ENCODE measurements around the gene OR51M1. TPM values are rescaled to one million over a fixed set of nuclear protein-coding genes. Genes with fewer than 3 reads are reported as not detected.
A peak's percentile ranks its signal among the peaks of the same experiment; 100 is the strongest.

The OR51M1 gene
- total and polyA plus RNA-seq, 9 of the 15 experiments (the other 6 are each of a cell fraction or from before 2014, with no cell fraction given): 0.01 to 0.18 (median 0.04) TPM; not detected in 6

- TF ChIP-seq, protein P1, sequence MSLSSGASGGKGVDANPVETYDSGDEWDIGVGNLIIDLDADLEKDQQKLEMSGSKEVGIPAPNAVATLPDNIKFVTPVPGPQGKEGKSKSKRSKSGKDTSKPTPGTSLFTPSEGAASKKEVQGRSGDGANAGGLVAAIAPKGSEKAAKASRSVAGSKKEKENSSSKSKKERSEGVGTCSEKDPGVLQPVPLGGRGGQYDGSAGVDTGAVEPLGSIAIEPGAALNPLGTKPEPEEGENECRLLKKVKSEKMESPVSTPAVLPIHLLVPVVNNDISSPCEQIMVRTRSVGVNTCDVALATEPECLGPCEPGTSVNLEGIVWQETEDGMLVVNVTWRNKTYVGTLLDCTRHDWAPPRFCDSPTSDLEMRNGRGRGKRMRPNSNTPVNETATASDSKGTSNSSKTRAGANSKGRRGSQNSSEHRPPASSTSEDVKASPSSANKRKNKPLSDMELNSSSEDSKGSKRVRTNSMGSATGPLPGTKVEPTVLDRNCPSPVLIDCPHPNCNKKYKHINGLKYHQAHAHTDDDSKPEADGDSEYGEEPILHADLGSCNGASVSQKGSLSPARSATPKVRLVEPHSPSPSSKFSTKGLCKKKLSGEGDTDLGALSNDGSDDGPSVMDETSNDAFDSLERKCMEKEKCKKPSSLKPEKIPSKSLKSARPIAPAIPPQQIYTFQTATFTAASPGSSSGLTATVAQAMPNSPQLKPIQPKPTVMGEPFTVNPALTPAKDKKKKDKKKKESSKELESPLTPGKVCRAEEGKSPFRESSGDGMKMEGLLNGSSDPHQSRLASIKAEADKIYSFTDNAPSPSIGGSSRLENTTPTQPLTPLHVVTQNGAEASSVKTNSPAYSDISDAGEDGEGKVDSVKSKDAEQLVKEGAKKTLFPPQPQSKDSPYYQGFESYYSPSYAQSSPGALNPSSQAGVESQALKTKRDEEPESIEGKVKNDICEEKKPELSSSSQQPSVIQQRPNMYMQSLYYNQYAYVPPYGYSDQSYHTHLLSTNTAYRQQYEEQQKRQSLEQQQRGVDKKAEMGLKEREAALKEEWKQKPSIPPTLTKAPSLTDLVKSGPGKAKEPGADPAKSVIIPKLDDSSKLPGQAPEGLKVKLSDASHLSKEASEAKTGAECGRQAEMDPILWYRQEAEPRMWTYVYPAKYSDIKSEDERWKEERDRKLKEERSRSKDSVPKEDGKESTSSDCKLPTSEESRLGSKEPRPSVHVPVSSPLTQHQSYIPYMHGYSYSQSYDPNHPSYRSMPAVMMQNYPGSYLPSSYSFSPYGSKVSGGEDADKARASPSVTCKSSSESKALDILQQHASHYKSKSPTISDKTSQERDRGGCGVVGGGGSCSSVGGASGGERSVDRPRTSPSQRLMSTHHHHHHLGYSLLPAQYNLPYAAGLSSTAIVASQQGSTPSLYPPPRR (CRISPR knock-in tag; IDR thresholded peaks at IDR 0.05; ENCODE audit: borderline replicate concordance): no peak
- TF ChIP-seq NELFE (IDR thresholded peaks at IDR 0.05; ENCODE audit: insufficient read depth, insufficient read length) (no peak), SMAD3 (CRISPR knock-in tag; conservative IDR thresholded peaks at IDR 0.05) (no peak), COPS2 (conservative IDR thresholded peaks at IDR 0.05) (no peak), EHMT2 (IDR thresholded peaks at IDR 0.05) (no peak), CREBBP (IDR thresholded peaks at IDR 0.05; ENCODE audit: low read depth, low read length) (no peak), KLF1 (tag; IDR thresholded peaks at IDR 0.05) (no peak), BRCA1 (IDR thresholded peaks at IDR 0.05) (no peak), BRCA1 (CRISPR knock-in tag; IDR thresholded peaks at IDR 0.05) (no peak), MTA3 (IDR thresholded peaks at IDR 0.05; ENCODE audit: borderline replicate concordance) (no peak), MAFG (tag; conservative IDR thresholded peaks at IDR 0.05) (peak; percentile 49; the same call in 1 of the 2 replicates), CEBPG (CRISPR knock-in tag; IDR thresholded peaks at IDR 0.05) (no peak), CEBPG (tag; conservative IDR thresholded peaks at IDR 0.05 in 1 of 2, IDR thresholded peaks at IDR 0.05 in 1 of 2) (no peak), NFXL1 (CRISPR knock-in tag; IDR thresholded peaks at IDR 0.05) (0 out of 2 replicates have a peak, but pooled peaks have one; percentile 23), NCOA2 (IDR thresholded peaks at IDR 0.05; ENCODE audit: partially characterized antibody in 2 of 2) (no peak), KLF6 (CRISPR knock-in tag; IDR thresholded peaks at IDR 0.05; ENCODE audit: borderline replicate concordance) (peak; percentile 47; the same call in 1 of the 2 replicates), PBX2 (CRISPR knock-in tag; IDR thresholded peaks at IDR 0.05; ENCODE audit: low read depth) (no peak), PBX2 (tag; conservative IDR thresholded peaks at IDR 0.05; ENCODE audit: low read depth) (0 out of 2 replicates have a peak, but pooled peaks have one; percentile 21), ARID3B (CRISPR knock-in tag; IDR thresholded peaks at IDR 0.05; ENCODE audit: borderline replicate concordance) (no peak), NCOR1 (IDR thresholded peaks at IDR 0.05) (no peak), NONO (IDR thresholded peaks at IDR 0.05; ENCODE audit: low read depth in 2 of 2, low read length in 1 of 2) (no peak)
These were observed 16.1 kb upstream of the OR51M1 start (continued) for GRCh38 chr11:5367448-5368074.

Data from K562 (cell line).